ENCODE data around the gene SLC12A5. TPM values are rescaled to one million over a fixed set of nuclear protein-coding genes. Genes with fewer than 3 reads are reported as not detected.

The SLC12A5 gene
- total and polyA plus RNA-seq, 5 donors, result 1.1 to 6.6 (median 3.0) TPM

- intact Hi-C loops (cut with DNase I), result no loop called here
- WGBS, result 82% methylated on average over 5 of the region's 5 CpGs
- no peaks in the 10 kb centered on the region for H3K27me3 ChIP-seq (ENCODE audit: control insufficient read depth, insufficient read depth)
- ATAC-seq (no peak), DNase-seq (no peak)
- no peak overlapping the region for H3K27ac ChIP-seq (ENCODE audit: low read length)
- H3K4me1 ChIP-seq (ENCODE audit: control insufficient read depth, insufficient read depth, low read length), result no peaks in the 10 kb centered on the region
- no peaks in the 10 kb centered on the region for H3K9me3 ChIP-seq (ENCODE audit: control insufficient read depth, low read length)
- no peak overlapping the region for H3K4me3 ChIP-seq (ENCODE audit: low read length)
These were observed 72.0 kb downstream of the SLC12A5 start for GRCh38 chr20:46100988-46101387.

- intact Hi-C loops (cut with DNase I), result no loop called here
- H3K9me3 ChIP-seq (ENCODE audit: control insufficient read depth, low read length), result no peaks in the 10 kb centered on the region
- H3K27ac ChIP-seq (ENCODE audit: low read length), result no peak overlapping the region
- H3K4me3 ChIP-seq (ENCODE audit: low read length), result no peak overlapping the region
- ATAC-seq (no peak), DNase-seq (no peak)
- 78% methylated on average over 3 of the region's 3 CpGs for WGBS
- H3K27me3 ChIP-seq (ENCODE audit: control insufficient read depth, insufficient read depth), result no peaks in the 10 kb centered on the region
- H3K4me1 ChIP-seq (ENCODE audit: control insufficient read depth, insufficient read depth, low read length), result no peaks in the 10 kb centered on the region
These were observed 72.9 kb downstream of the SLC12A5 start for GRCh38 chr20:46101957-46102356.

DNA sequence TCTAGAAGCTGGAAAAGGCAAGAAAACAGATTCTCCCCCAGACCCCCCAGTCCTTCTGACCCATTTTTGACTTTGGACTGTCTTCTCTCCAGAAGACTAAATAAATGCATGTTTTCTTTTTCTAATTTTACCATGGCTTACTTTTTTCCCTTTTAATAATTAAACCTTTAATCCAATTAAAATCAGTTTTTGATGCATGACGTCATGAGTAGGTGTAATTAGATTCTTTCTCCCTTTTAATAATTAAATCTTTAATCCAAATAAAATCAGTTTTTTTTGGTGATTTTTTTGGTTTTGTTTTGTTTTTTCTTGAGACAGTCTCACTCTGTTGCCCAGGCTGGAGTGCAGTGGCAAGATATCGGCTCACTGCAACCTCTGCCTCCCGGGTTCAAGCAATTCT is 73.9 kb downstream of the SLC12A5 start:
- DNase-seq, result no peak
- no peak for ATAC-seq
- no peaks in the 10 kb centered on the region for H3K27me3 ChIP-seq (ENCODE audit: control insufficient read depth, insufficient read depth)
- 87% methylated on average over 3 of the region's 3 CpGs for WGBS
- no peaks in the 10 kb centered on the region for H3K4me1 ChIP-seq (ENCODE audit: control insufficient read depth, insufficient read depth, low read length)
- intact Hi-C loops (cut with DNase I), result no loop called here
- H3K4me3 ChIP-seq (ENCODE audit: low read length), result no peak overlapping the region
- H3K9me3 ChIP-seq (ENCODE audit: control insufficient read depth, low read length), result no peaks in the 10 kb centered on the region
- H3K27ac ChIP-seq (ENCODE audit: low read length), result no peak overlapping the region

- H3K27me3 ChIP-seq (ENCODE audit: control insufficient read depth, insufficient read depth), result no peaks in the 10 kb centered on the region
- intact Hi-C loops (cut with DNase I), result no loop called here
- ATAC-seq (no peak), DNase-seq (no peak)
- H3K4me1 ChIP-seq (ENCODE audit: control insufficient read depth, insufficient read depth, low read length), result no peaks in the 10 kb centered on the region
- no peak overlapping the region for H3K27ac ChIP-seq (ENCODE audit: low read length)
- WGBS, result 78% methylated on average over 3 of the region's 3 CpGs
- no peak overlapping the region for H3K4me3 ChIP-seq (ENCODE audit: low read length)
- no peaks in the 10 kb centered on the region for H3K9me3 ChIP-seq (ENCODE audit: control insufficient read depth, low read length)
These were observed 75.2 kb downstream of the SLC12A5 start for GRCh38 chr20:46104262-46104661.

GRCh38 chr20:46107061-46107460 is 78.0 kb downstream of the SLC12A5 start:
- no peaks in the 10 kb centered on the region for H3K4me1 ChIP-seq (ENCODE audit: control insufficient read depth, insufficient read depth, low read length)
- H3K27me3 ChIP-seq (ENCODE audit: control insufficient read depth, insufficient read depth), result no peaks in the 10 kb centered on the region
- no peaks in the 10 kb centered on the region for H3K9me3 ChIP-seq (ENCODE audit: control insufficient read depth, low read length)
- no peak overlapping the region for H3K4me3 ChIP-seq (ENCODE audit: low read length)
- WGBS, result 60% methylated on average over 6 of the region's 6 CpGs
- H3K27ac ChIP-seq (ENCODE audit: low read length), result no peak overlapping the region
- intact Hi-C loops (cut with DNase I), result no loop called here
- ATAC-seq (no peak), DNase-seq (no peak)

DNA sequence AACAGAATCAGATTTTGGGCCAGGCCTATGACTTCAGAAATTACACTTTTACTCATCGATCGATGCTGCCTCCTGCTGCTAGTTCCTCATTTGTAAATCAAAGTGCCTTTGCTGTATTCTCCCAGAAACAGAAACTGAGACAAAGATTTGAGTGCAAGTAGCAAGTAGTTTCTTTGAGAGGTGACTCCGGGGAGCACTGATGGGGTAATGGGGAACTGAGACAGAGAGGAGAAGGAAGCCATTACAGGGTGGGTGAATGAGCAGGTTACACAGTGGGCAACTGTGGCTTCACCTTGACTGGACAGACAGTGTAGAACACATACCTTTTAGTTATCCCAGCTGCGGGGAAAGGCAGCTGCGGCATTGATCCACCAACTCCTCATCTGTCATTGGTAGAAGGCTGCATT is 79.4 kb downstream of the SLC12A5 start:
- WGBS, result 68% methylated on average over 5 of the region's 5 CpGs
- no peak for DNase-seq
- no peaks in the 10 kb centered on the region for H3K4me1 ChIP-seq (ENCODE audit: control insufficient read depth, insufficient read depth, low read length)
- H3K27me3 ChIP-seq (ENCODE audit: control insufficient read depth, insufficient read depth), result no peaks in the 10 kb centered on the region
- no peak overlapping the region for H3K4me3 ChIP-seq (ENCODE audit: low read length)
- ATAC-seq, result no peak
- H3K9me3 ChIP-seq (ENCODE audit: control insufficient read depth, low read length), result no peaks in the 10 kb centered on the region
- intact Hi-C loops (cut with DNase I), result no loop called here
- no peak overlapping the region for H3K27ac ChIP-seq (ENCODE audit: low read length)

DNA sequence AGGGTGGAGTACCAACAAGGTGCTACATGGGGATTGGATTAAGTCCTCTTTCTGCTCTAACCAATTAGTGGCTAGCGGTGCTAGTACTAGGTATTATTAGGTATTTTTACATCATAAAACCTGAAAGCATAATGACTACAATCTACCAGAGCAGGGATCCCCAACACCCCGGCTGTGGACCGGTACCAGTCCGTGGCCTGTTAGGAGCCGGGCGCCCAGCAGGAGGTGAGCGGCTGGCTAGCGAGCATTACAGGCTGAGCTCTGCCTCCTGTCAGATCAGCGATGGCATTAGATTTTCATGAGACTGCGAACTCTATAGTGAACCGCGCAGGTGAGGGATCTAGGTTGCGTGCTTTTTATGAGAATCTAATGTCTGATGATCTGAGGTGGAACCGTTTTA is 80.0 kb downstream of the SLC12A5 start:
- WGBS, result 89% methylated on average over 14 of the region's 14 CpGs
- ATAC-seq (no peak), DNase-seq (no peak)
- Histone ChIP-seq H3K4me3 (ENCODE audit: low read length) (no peak overlapping the region), H3K27ac (ENCODE audit: low read length) (no peak overlapping the region), H3K4me1 (ENCODE audit: control insufficient read depth, insufficient read depth, low read length) (no peaks in the 10 kb centered on the region), H3K9me3 (ENCODE audit: control insufficient read depth, low read length) (no peaks in the 10 kb centered on the region), H3K27me3 (ENCODE audit: control insufficient read depth, insufficient read depth) (no peaks in the 10 kb centered on the region)
- intact Hi-C loops (cut with DNase I), result no loop called here

Other genes starting within 250 kb of the SLC12A5 start
- gene WFDC3, start 237.3 kb upstream of the SLC12A5 start, total RNA-seq, result 1 to 10 TPM in 1 of 4 donors, under 1 TPM in 1, not detected in 2; 0.57 to 1.4 TPM
- 1.2 TPM for gene WFDC3, start 237.3 kb upstream of the SLC12A5 start, polyA plus RNA-seq
- 10 to 100 TPM; 15.3 to 20.4 (median 17.5) TPM for gene DNTTIP1, start 237.3 kb upstream of the SLC12A5 start, total RNA-seq
- gene DNTTIP1, start 237.3 kb upstream of the SLC12A5 start, polyA plus RNA-seq, result 23.6 TPM
- 1 to 10 TPM in 2 of 4 donors, under 1 TPM in 1, not detected in 1; 0.85 to 2.1 (median 1.7) TPM for gene UBE2C, start 216.6 kb upstream of the SLC12A5 start, total RNA-seq
- gene UBE2C, start 216.6 kb upstream of the SLC12A5 start, polyA plus RNA-seq, result 0.25 TPM
- under 1 TPM in 1 of 4 donors, not detected in 3; 0.46 TPM for gene TNNC2, start 201.9 kb upstream of the SLC12A5 start, total RNA-seq
- 0.77 TPM for gene TNNC2, start 201.9 kb upstream of the SLC12A5 start, polyA plus RNA-seq
- 10 to 100 TPM; 25.8 to 30.7 (median 28.7) TPM for gene SNX21, start 195.4 kb upstream of the SLC12A5 start, total RNA-seq
- gene SNX21, start 195.4 kb upstream of the SLC12A5 start, polyA plus RNA-seq, result 23.5 TPM
- 10 to 100 TPM; 21.1 to 31.5 (median 30.2) TPM for gene ACOT8, start 171.8 kb upstream of the SLC12A5 start, total RNA-seq
- 47.9 TPM for gene ACOT8, start 171.8 kb upstream of the SLC12A5 start, polyA plus RNA-seq
- 1 to 10 TPM; 1.7 to 3.3 (median 2.4) TPM for gene ZSWIM3, start 171.6 kb upstream of the SLC12A5 start, total RNA-seq
- gene ZSWIM3, start 171.6 kb upstream of the SLC12A5 start, polyA plus RNA-seq, result 2.1 TPM
- 10 to 100 TPM; 10.5 to 13.5 (median 11.2) TPM for gene ZSWIM1, start 148.0 kb upstream of the SLC12A5 start, total RNA-seq
- 5.5 TPM for gene ZSWIM1, start 148.0 kb upstream of the SLC12A5 start, polyA plus RNA-seq
- gene SPATA25, start 141.6 kb upstream of the SLC12A5 start, total RNA-seq, result 1 to 10 TPM; 1.8 to 2.6 (median 2.2) TPM
- 1.7 TPM for gene SPATA25, start 141.6 kb upstream of the SLC12A5 start, polyA plus RNA-seq
- gene NEURL2, start 138.0 kb upstream of the SLC12A5 start, total RNA-seq, result 1 to 10 TPM; 7.5 to 9.8 (median 7.9) TPM
- 7.0 TPM for gene NEURL2, start 138.0 kb upstream of the SLC12A5 start, polyA plus RNA-seq
- gene CTSA, start 137.9 kb upstream of the SLC12A5 start, total RNA-seq, result 100 to 1,000 TPM; 102 to 134 (median 112) TPM
- 126 TPM for gene CTSA, start 137.9 kb upstream of the SLC12A5 start, polyA plus RNA-seq
- gene PLTP, start 117.1 kb upstream of the SLC12A5 start, total RNA-seq, result 100 to 1,000 TPM in 2 of 4 donors, 10 to 100 TPM in 2; 63.7 to 117 (median 90.4) TPM
- 34.3 TPM for gene PLTP, start 117.1 kb upstream of the SLC12A5 start, polyA plus RNA-seq
- 10 to 100 TPM; 28.0 to 31.8 (median 29.6) TPM for gene PCIF1, start 94.5 kb upstream of the SLC12A5 start, total RNA-seq
- 22.2 TPM for gene PCIF1, start 94.5 kb upstream of the SLC12A5 start, polyA plus RNA-seq
- 10 to 100 TPM in 1 of 4 donors, 1 to 10 TPM in 3; 8.2 to 10.1 (median 8.6) TPM for gene ZNF335, start 57.0 kb upstream of the SLC12A5 start, total RNA-seq
- 6.4 TPM for gene ZNF335, start 57.0 kb upstream of the SLC12A5 start, polyA plus RNA-seq
- gene MMP9, start 20.3 kb upstream of the SLC12A5 start, total RNA-seq, result under 1 TPM; 0.17 to 0.81 (median 0.27) TPM
- gene MMP9, start 20.3 kb upstream of the SLC12A5 start, polyA plus RNA-seq, result 0.16 TPM
- 10 to 100 TPM; 16.1 to 26.1 (median 21.2) TPM for gene NCOA5, start 60.7 kb downstream of the SLC12A5 start, total RNA-seq
- gene NCOA5, start 60.7 kb downstream of the SLC12A5 start, polyA plus RNA-seq, result 9.5 TPM
- gene CD40, start 89.1 kb downstream of the SLC12A5 start, total RNA-seq, result 10 to 100 TPM; 11.6 to 19.0 (median 12.0) TPM
- 9.7 TPM for gene CD40, start 89.1 kb downstream of the SLC12A5 start, polyA plus RNA-seq

Measured in right cardiac atrium (tissue), 5 donors.